Parietal lobe (tissue), 1 donor: Measurements from ENCODE around the gene PCDHGA3. TPM values are rescaled to one million over a fixed set of nuclear protein-coding genes. Genes with fewer than 3 reads are reported as not detected.

Experiments used
- total RNA-seq: library from RNA; depleted of rRNA; stranded (reverse); fragments of >200 nt; gene quantifications from one replicate; pipeline ENCODE4 v1.2.3, GENCODE V29; 2014

The PCDHGA3 gene
- total RNA-seq, 1 donor from 2014 or later = 11.0 TPM

Other genes starting within 250 kb of the PCDHGA3 start
- gene PCDHB2, start 249.2 kb upstream of the PCDHGA3 start, total RNA-seq = 20.3 TPM
- gene PCDHB3, start 243.4 kb upstream of the PCDHGA3 start, total RNA-seq = 24.7 TPM
- 11.0 TPM for gene PCDHB4, start 222.0 kb upstream of the PCDHGA3 start, total RNA-seq
- 16.3 TPM for gene PCDHB5, start 208.6 kb upstream of the PCDHGA3 start, total RNA-seq
- gene PCDHB6, start 193.8 kb upstream of the PCDHGA3 start, total RNA-seq = 5.6 TPM
- 17.8 TPM for gene PCDHB7, start 171.2 kb upstream of the PCDHGA3 start, total RNA-seq
- gene PCDHB8, start 166.0 kb upstream of the PCDHGA3 start, total RNA-seq = 15.0 TPM
- gene PCDHB16, start 161.4 kb upstream of the PCDHGA3 start, total RNA-seq = 10.6 TPM
- 11.9 TPM for gene PCDHB9, start 156.7 kb upstream of the PCDHGA3 start, total RNA-seq
- 26.3 TPM for gene PCDHB10, start 151.5 kb upstream of the PCDHGA3 start, total RNA-seq
- 24.1 TPM for gene PCDHB11, start 144.2 kb upstream of the PCDHGA3 start, total RNA-seq
- gene PCDHB12, start 135.1 kb upstream of the PCDHGA3 start, total RNA-seq = 36.9 TPM
- gene PCDHB13, start 129.9 kb upstream of the PCDHGA3 start, total RNA-seq = 29.7 TPM
- 28.2 TPM for gene PCDHB14, start 120.5 kb upstream of the PCDHGA3 start, total RNA-seq
- gene PCDHB15, start 98.4 kb upstream of the PCDHGA3 start, total RNA-seq = 32.9 TPM
- gene SLC25A2, start 39.8 kb upstream of the PCDHGA3 start, total RNA-seq = 0.63 TPM
- gene TAF7, start 23.0 kb upstream of the PCDHGA3 start, total RNA-seq = 77.3 TPM
- 9.1 TPM for gene PCDHGA1, start 13.3 kb upstream of the PCDHGA3 start, total RNA-seq
- 11.9 TPM for gene PCDHGA2, start 5.1 kb upstream of the PCDHGA3 start, total RNA-seq
- gene PCDHGB1, start 6.3 kb downstream of the PCDHGA3 start, total RNA-seq = 20.3 TPM
- 21.6 TPM for gene PCDHGA4, start 11.2 kb downstream of the PCDHGA3 start, total RNA-seq
- 21.9 TPM for gene PCDHGB2, start 16.2 kb downstream of the PCDHGA3 start, total RNA-seq
- gene PCDHGA5, start 20.3 kb downstream of the PCDHGA3 start, total RNA-seq = 17.8 TPM
- gene PCDHGB3, start 26.4 kb downstream of the PCDHGA3 start, total RNA-seq = 31.0 TPM
- gene PCDHGA6, start 30.1 kb downstream of the PCDHGA3 start, total RNA-seq = 29.1 TPM
- gene PCDHGA7, start 38.9 kb downstream of the PCDHGA3 start, total RNA-seq = 23.8 TPM
- 35.4 TPM for gene PCDHGB4, start 43.9 kb downstream of the PCDHGA3 start, total RNA-seq
- gene PCDHGA8, start 48.8 kb downstream of the PCDHGA3 start, total RNA-seq = 30.0 TPM
- 41.6 TPM for gene PCDHGB5, start 54.1 kb downstream of the PCDHGA3 start, total RNA-seq
- 38.2 TPM for gene PCDHGA9, start 58.9 kb downstream of the PCDHGA3 start, total RNA-seq
- gene PCDHGB6, start 64.2 kb downstream of the PCDHGA3 start, total RNA-seq = 35.4 TPM
- gene PCDHGA10, start 69.2 kb downstream of the PCDHGA3 start, total RNA-seq = 36.3 TPM
- 43.5 TPM for gene PCDHGB7, start 73.8 kb downstream of the PCDHGA3 start, total RNA-seq
- 40.4 TPM for gene PCDHGA11, start 77.2 kb downstream of the PCDHGA3 start, total RNA-seq
- 26.9 TPM for gene PCDHGA12, start 86.7 kb downstream of the PCDHGA3 start, total RNA-seq
- 62.3 TPM for gene PCDHGC3, start 132.1 kb downstream of the PCDHGA3 start, total RNA-seq
- gene PCDHGC4, start 141.2 kb downstream of the PCDHGA3 start, total RNA-seq = 91.7 TPM
- gene PCDHGC5, start 145.3 kb downstream of the PCDHGA3 start, total RNA-seq = 20.0 TPM